HG03280 (cell line): ENCODE results near the gene WNT5A.

ENCODE experiments used
- ATAC-seq: cut with Tn5 transposase; IDR thresholded peaks from one replicate; pipeline ENCODE4 v1.9.1; 2021; ENCODE audit warnings: mild to moderate bottlenecking, moderate library complexity; ENCODE audit not compliant: unreplicated experiment

WNT5A gene

DNA sequence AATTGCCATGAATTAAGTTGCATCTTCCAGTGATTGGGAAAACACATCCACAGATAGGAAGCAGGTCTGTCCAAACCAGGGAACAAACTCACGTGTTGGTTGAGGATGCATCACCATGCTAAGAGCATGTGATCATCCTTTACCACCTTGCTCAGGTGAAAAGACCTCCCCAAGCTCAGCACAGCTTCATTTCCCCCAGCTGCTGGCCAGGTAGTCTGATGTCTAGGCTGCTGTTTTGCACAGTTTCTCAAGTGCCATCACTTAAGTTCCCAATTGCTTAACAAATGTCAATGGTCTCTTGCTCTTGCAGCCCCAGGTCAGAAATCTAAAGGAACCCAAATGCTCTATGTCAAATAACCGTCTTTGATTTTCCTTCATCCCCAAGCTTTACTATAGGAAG, 34.2 kb downstream of the WNT5A start:
- ATAC-seq = no peak

- no peak for ATAC-seq
These were observed 37.6 kb downstream of the WNT5A start for GRCh38 chr3:55449527-55449926.

DNA sequence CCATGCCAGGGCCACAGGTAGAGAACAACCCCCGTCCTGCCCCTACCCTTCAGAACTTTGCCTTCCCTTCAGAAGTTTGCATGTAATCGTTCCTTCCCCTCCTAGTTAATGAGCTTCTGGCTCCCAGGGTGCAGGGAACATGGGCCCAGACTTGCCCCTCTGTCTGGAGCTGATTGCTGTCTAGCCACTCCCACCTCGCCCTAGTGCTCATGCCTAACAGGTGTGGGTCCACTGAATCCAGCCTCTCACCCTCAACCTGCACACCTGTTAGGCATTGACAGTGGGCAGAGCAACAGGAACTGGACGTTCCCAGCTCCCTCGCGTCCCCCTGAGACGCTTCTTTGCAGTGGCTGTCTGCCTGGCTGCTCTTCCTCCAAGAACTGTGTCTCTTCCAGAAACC, 40.3 kb downstream of the WNT5A start:
- no peak for ATAC-seq

DNA sequence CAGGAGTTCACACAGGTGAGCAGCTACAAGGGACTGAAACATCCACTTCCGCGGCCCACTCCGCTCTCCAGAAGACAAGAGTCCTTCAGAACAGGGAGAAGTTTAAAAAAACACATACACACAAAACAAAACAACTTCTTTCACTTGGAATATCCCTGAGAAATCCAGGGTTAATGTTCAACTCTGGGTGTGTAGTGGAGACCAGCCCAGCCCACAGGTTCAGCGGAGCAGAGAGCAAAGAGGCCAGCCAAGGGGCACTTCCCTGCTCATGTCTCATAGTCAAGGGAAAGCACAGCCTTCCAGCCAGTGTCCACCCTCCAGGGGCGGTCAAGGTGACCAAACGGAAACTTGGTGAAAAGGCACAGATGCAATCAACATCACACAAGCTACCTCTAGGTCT, 41.6 kb downstream of the WNT5A start:
- no peak for ATAC-seq

- ATAC-seq = no peak
These were observed 43.8 kb downstream of the WNT5A start for GRCh38 chr3:55443346-55443745.

DNA sequence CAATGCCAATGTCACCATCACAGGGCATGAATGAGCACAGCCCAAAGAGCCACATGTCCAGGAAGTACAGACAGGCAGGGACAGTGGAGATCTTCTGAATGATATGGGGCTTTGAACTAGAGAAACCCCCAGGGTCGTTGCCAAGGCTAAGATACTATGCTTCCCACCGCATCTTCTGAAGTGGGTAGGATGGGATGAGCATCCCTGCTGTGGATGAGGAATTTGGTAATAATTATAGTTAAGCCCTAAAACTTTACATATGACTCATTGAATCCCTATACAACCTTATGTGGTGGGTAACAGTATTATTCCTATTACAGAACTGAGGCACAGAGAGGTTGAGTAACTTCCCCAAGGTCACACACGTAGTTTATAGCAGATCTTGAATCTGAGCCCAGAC, 44.2 kb downstream of the WNT5A start:
- ATAC-seq = no peak

- no peak for ATAC-seq
These were observed 45.6 kb downstream of the WNT5A start for GRCh38 chr3:55441499-55441898.

- no peak for ATAC-seq
These were observed 46.9 kb downstream of the WNT5A start for GRCh38 chr3:55440104-55440708.

DNA sequence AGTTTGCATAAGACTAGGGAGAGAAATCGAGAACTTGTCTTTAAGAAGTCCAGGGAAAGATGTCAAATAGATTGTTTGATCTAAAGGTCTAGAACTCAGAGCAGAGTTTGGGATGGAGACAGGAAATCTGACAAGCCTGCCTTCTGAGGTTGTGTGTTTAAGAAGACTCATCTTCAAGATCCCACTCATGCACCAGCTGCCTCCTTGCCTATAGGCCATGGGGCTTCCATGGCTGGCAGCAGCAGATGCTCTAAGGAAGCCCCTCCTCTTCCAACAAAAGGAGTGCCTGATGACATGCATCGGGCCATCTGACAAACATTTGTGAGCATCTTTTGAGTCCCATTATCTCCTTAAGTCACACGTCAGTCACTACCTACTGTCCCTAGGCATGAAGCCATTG, 47.4 kb downstream of the WNT5A start:
- ATAC-seq = no peak

DNA sequence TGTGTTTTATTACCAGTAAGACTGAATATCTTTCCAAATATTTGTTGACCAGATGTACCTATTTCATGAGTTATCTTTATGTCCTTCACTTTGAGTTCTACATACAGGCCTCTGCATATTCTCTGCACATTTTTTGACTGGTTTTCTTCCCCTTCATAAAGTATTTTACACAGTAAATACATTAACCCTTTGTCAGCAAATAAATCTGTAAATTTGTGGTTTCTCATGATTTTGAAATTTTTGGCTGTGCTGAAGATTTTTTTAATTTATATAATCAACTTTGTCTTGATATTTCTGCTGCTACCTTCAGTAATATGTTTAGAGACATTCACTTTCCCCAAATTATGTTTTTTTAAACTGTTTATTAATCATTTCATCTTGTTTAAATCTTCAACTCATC, 50.5 kb downstream of the WNT5A start:
- no peak for ATAC-seq

GRCh38 chr3:55435491-55435890, 51.6 kb downstream of the WNT5A start:
- no peak for ATAC-seq

- no peak for ATAC-seq
These were observed 52.3 kb downstream of the WNT5A start for GRCh38 chr3:55434789-55435188.

GRCh38 chr3:55431041-55431440, 56.1 kb downstream of the WNT5A start:
- ATAC-seq = no peak

- ATAC-seq = no peak
These were observed 59.4 kb downstream of the WNT5A start for GRCh38 chr3:55427739-55428138.

DNA sequence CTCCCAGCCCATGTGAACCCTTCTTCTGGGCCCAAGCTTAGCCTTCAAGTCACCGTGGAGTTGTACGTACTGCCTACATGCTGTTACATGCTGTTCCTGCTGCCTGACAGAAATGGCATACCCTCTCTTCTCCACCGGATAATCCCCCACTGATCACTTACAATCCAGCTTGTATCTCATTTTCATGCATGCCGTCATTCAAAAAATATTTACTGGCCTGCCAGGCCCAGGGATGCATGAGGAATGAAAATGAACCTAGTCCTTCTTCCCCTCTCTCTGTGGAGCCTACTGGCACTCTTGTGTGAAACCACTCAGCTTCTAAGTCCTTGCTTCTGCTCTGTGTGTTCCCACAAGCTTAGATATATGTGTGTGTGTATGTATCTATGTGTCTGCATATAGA, 60.6 kb downstream of the WNT5A start:
- ATAC-seq = no peak

GRCh38 chr3:55423782-55424181, 63.3 kb downstream of the WNT5A start:
- no peak for ATAC-seq

DNA sequence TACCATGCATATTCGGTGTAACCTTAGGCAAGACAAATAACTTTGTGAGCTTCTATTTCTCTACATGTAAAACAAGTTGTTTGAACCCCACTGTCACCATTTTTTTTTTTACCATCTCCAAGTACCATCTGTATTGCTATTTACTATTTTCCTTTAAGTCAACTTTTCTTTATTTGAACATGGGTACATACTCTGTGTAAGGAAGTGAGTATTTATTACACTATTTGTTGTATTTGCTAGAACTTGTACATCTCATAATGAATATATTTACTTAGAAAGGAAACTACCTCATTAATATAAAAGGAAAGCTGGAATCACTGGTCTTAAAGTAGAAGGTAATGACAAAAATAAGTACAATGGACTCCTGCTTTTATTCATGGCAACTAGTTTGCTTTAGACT, 69.9 kb downstream of the WNT5A start:
- ATAC-seq = no peak

- no peak for ATAC-seq
These were observed 70.7 kb downstream of the WNT5A start for GRCh38 chr3:55416331-55416821.
